K562 (cell line): ENCODE measurements around the gene FHL1. TPM values are rescaled to one million over a fixed set of nuclear protein-coding genes. Genes with fewer than 3 reads are reported as not detected.

Experiments
- ATAC-seq: fragments of 200-7000 bp; cut with Tn5 transposase; 3 replicates; pipeline ENCODE4 v1.9.1; 2020; ENCODE audit warnings: moderate library complexity
- BruUV-seq: library from RNA; stranded (reverse); fragments of 400-500 nt; replicated peaks from 2 replicates; lab custom pipeline; 2021; lab: Mats Ljungman, UMichigan
- CTCF ChIA-PET: fragments of 300-600 bp; formaldehyde crosslinking; extraction: SDS; loops from one replicate; lab custom pipeline; 2021; ENCODE audit warnings: low intra/inter-chr PET ratio; lab: Yijun Ruan, JAX
- POLR2A ChIA-PET: fragments of 300-600, 350-650 bp; sonication (Branson Sonifier 250); formaldehyde crosslinking; extraction: SDS; loops from one replicate; lab custom pipeline; 2021; ENCODE audit warnings: antibody characterized with exemption, inconsistent platforms; lab: Yijun Ruan, JAX
- DNase-seq, 4 experiments: peaks; one replicate each; pipeline versions ENCODE4 v3.0.0 to v3.0.0-alpha.2; 2011 to 2018; ENCODE audit warnings: low spot score in 3 of 4, mixed read lengths in 3 of 4; ENCODE audit errors: extremely low read depth in 1 of 4
- FAIRE-seq: peaks from 2 replicates; lab custom pipeline; 2011; peaks lifted over from hg19 to GRCh38; lab: Jason Lieb, UNC
- H2AFZ ChIP-seq: 2 replicates; pipeline ENCODE4 v1.6.0; 2011; ENCODE audit warnings: low read depth, low read length, control low read depth, inconsistent platforms
- H3K27ac ChIP-seq: fragments of 200-600 bp; 3 replicates; pipeline ENCODE4 v1.8.0; 2011; ENCODE audit warnings: low read depth, mild to moderate bottlenecking, control low read depth, inconsistent platforms, low read length, moderate library complexity, mixed read lengths; ENCODE audit errors: extremely low read depth
- H3K27me3 ChIP-seq, 2 experiments: fragments of 300-600 bp in 1 of 2; 2 replicates in 1 of 2; 3 replicates in 1 of 2; pipeline versions ENCODE4 v1.6.0 to v1.8.0; 2011; ENCODE audit warnings: inconsistent platforms in 2 of 2, low read length in 2 of 2, mild to moderate bottlenecking in 1 of 2, mixed read lengths in 1 of 2, moderate library complexity in 1 of 2; ENCODE audit not compliant: control insufficient read depth in 2 of 2, insufficient read depth in 2 of 2
- H3K36me3 ChIP-seq: fragments of 300-600 bp; 3 replicates; pipeline ENCODE4 v1.8.0; 2011; ENCODE audit warnings: mild to moderate bottlenecking, low read length, inconsistent platforms; ENCODE audit not compliant: control insufficient read depth, insufficient read depth
- H3K4me1 ChIP-seq, 2 experiments: fragments of 200-600 bp in 1 of 2; replicated peaks in 1 of 2; 2 replicates in 1 of 2; 3 replicates in 1 of 2; pipeline versions ENCODE4 v1.5.1 to v1.8.0; 2011; ENCODE audit warnings: inconsistent platforms in 2 of 2, low read length in 2 of 2, mild to moderate bottlenecking in 1 of 2, mixed read lengths in 1 of 2, moderate library complexity in 1 of 2; ENCODE audit not compliant: control insufficient read depth in 2 of 2, insufficient read depth in 2 of 2
- H3K4me2 ChIP-seq: 2 replicates; pipeline ENCODE4 v1.6.1; 2011; ENCODE audit warnings: low read length, control low read depth, inconsistent platforms, mixed read lengths; ENCODE audit not compliant: insufficient read depth
- H3K4me3 ChIP-seq: fragments of 200-600 bp; sonication (generic), shearing (Covaris generic); 2 replicates; pipeline ENCODE4 v1.5.1; 2016; ENCODE audit warnings: control low read depth, inconsistent platforms
- H3K79me2 ChIP-seq: fragments of 200-600 bp; 3 replicates; pipeline ENCODE4 v1.8.0; 2011; ENCODE audit warnings: low read length, inconsistent platforms; ENCODE audit not compliant: control insufficient read depth, insufficient read depth
- H3K9ac ChIP-seq, 2 experiments: 2 replicates each; pipeline versions ENCODE4 v1.6.0 to v1.6.1; 2011; ENCODE audit warnings: low read depth in 2 of 2, low read length in 2 of 2, control low read depth in 1 of 2, inconsistent platforms in 1 of 2, mild to moderate bottlenecking in 1 of 2, mixed read lengths in 1 of 2; ENCODE audit not compliant: insufficient read depth in 1 of 2
- H3K9me1 ChIP-seq: one replicate; pipeline ENCODE4 v1.6.0; 2011; ENCODE audit warnings: inconsistent platforms, mild to moderate bottlenecking, low read length, moderate library complexity; ENCODE audit not compliant: control insufficient read depth, insufficient read depth
- H3K9me3 ChIP-seq: replicated peaks from 2 replicates; pipeline ENCODE4 v1.5.1; 2011; ENCODE audit warnings: low read depth, low read length, inconsistent platforms; ENCODE audit not compliant: control insufficient read depth, insufficient read depth
- H4K20me1 ChIP-seq: replicated peaks from 2 replicates; pipeline ENCODE4 v1.6.1; 2011; ENCODE audit warnings: low read length, inconsistent platforms, mixed read lengths; ENCODE audit not compliant: control insufficient read depth, insufficient read depth
- ARID3A ChIP-seq: IDR thresholded peaks from 2 replicates; pipeline ENCODE4 v1.6.1; 2012; ENCODE audit warnings: low read depth, low read length, improper control_type of control experiment, borderline replicate concordance
- CREB3 ChIP-seq: fragments of 450-650 bp; conservative IDR thresholded peaks from 2 replicates; pipeline ENCODE4 v1.6.1; 2016; ENCODE audit warnings: missing genetic modification characterization, low read depth, mild to moderate bottlenecking, missing compliant biosample characterization, moderate library complexity
- CTCFL ChIP-seq: IDR thresholded peaks from 2 replicates; pipeline ENCODE4 v1.6.1; 2011; ENCODE audit warnings: borderline replicate concordance, low read depth, mild to moderate bottlenecking, moderate library complexity, low read length; ENCODE audit not compliant: insufficient read depth, poor library complexity, severe bottlenecking
- FOXA3 ChIP-seq, 2 experiments: fragments of 450-650 bp in 1 of 2; sonication (generic) in 1 of 2; formaldehyde crosslinking; IDR thresholded peaks in 1 of 2; conservative IDR thresholded peaks in 1 of 2; 2 replicates each; pipeline versions ENCODE4 v1.4.0 to v1.8.0; 2020 to 2022; ENCODE audit warnings: mild to moderate bottlenecking in 2 of 2, missing genetic modification reagents in 1 of 2
- HDAC6 ChIP-seq: IDR thresholded peaks from 2 replicates; pipeline ENCODE4 v1.6.1; 2012; ENCODE audit warnings: low read depth, mild to moderate bottlenecking, control low read depth, inconsistent platforms, low read length, moderate library complexity
- HMBOX1 ChIP-seq: sonication (generic); IDR thresholded peaks from 2 replicates; pipeline ENCODE4 v1.6.1; 2016
- HSF4 ChIP-seq: fragments of 250-450 bp; sonication (Bioruptor Pico); IDR thresholded peaks from 2 replicates; pipeline ENCODE4 v2.1.2; 2022; ENCODE audit warnings: mild to moderate bottlenecking, moderate library complexity, borderline replicate concordance
- KDM1A ChIP-seq, 2 experiments: fragments of 450-650 bp; IDR thresholded peaks; 2 replicates each; pipeline ENCODE4 v1.6.1; 2016; ENCODE audit warnings: mild to moderate bottlenecking in 2 of 2
- MAFG ChIP-seq: fragments of 450-650 bp; conservative IDR thresholded peaks from 2 replicates; pipeline ENCODE4 v1.6.1; 2016; ENCODE audit warnings: missing genetic modification characterization, missing compliant biosample characterization
- MIER1 ChIP-seq: fragments of 450-650 bp; IDR thresholded peaks from 2 replicates; pipeline ENCODE4 v1.6.1; 2016; ENCODE audit warnings: antibody characterized with exemption, mild to moderate bottlenecking, low read depth
- SUPT5H ChIP-seq: fragments of 450-650 bp; IDR thresholded peaks from 2 replicates; pipeline ENCODE4 v1.6.1; 2016
- ZNF165 ChIP-seq: fragments of 250-450 bp; sonication (Bioruptor Pico); IDR thresholded peaks from 2 replicates; pipeline ENCODE4 v1.4.0; 2020; ENCODE audit warnings: borderline replicate concordance
- ZSCAN29 ChIP-seq: fragments of 450-650 bp; IDR thresholded peaks from 2 replicates; pipeline ENCODE4 v1.6.1; 2017
- WGBS: fragments of 100-300 bp; shearing (Covaris generic); methylation state at CpG from one replicate; pipeline ENCODE4 v1.1.6; 2016; ENCODE audit warnings: low coverage, mixed read lengths; ENCODE audit not compliant: insufficient coverage; ENCODE audit errors: missing lambda C conversion rate; 5-methylcytosine and 5-hydroxymethylcytosine counted together
- in situ Hi-C: fragments of 300-500 bp; cut with MboI; formaldehyde crosslinking; loops from 4 replicates; pipeline ENCODE4 v1.15.0; 2018; ENCODE audit warnings: inconsistent platforms, mixed read lengths
- intact Hi-C: fragments of 100-400 bp; cut with micrococcal nuclease; formaldehyde crosslinking; loops from 2 replicates; pipeline ENCODE4 v1.14.2; 2022
- polyA plus RNA-seq, 8 experiments: library from polyadenylated mRNA; depleted of rRNA in 4 of 8; stranded (reverse) in 5 of 8; unstranded in 3 of 8; fragments of >200 nt; fragmentation: Nextera tagmentation in 2 of 8; fragmentation: Illumina TruSeq in 1 of 8; extraction: Ambion mirVana in 2 of 8; extraction: Trizol in 1 of 8; gene quantifications; 2 replicates each; pipeline versions ENCODE4 v1.2.1 to v1.2.3, GENCODE V29; 2011 to 2014; ENCODE audit warnings: inconsistent platforms in 1 of 8, missing spikeins in 1 of 8
- total RNA-seq, 7 experiments: library from RNA; depleted of rRNA in 6 of 7; stranded (reverse); fragments of >200 nt in 6 of 7; fragmentation: Illumina TruSeq in 2 of 7; extraction: Trizol in 2 of 7; gene quantifications; 2 replicates each; pipeline versions ENCODE4 v1.2.1 to v1.2.3, GENCODE V29; 2011 to 2021; ENCODE audit warnings: low replicate concordance in 1 of 7
- TF ChIP-seq, protein P1 (sequence below): sonication (generic); formaldehyde crosslinking; IDR thresholded peaks from 2 replicates; pipeline ENCODE4 v1.8.0; 2022; ENCODE audit warnings: mild to moderate bottlenecking, missing genetic modification reagents

FHL1 gene
- total and polyA plus RNA-seq, 9 of the 15 experiments (the other 6 are each of a cell fraction or from before 2014, with no cell fraction given) = 0.03 to 3.0 (median 0.13) TPM; not detected in 1

GRCh38 chrX:136142592-136142991 is 4.7 kb upstream of the FHL1 start (continued):
- TF ChIP-seq CTCFL (no peak), HDAC6 (no peak), MIER1 (no peak)
- TF ChIP-seq, all 486 proteins: peak for 0

GRCh38 chrX:136143711-136144110 is 3.6 kb upstream of the FHL1 start:
- Histone ChIP-seq H4K20me1 (no peaks in the 10 kb centered on the region), H3K27ac (no peak overlapping the region), H2AFZ (no peak overlapping the region), H3K4me3 (no peak overlapping the region), H3K9me1 (no peaks in the 10 kb centered on the region), H3K4me1 (peaks cover 0 to 14% of the 10 kb centered on the region in 2 experiments; a peak in 2 of 5 replicates), H3K4me2 (no peak overlapping the region; the same call in 1 of the 2 replicates), H3K9ac (no peak overlapping the region), H3K9me3 (no peaks in the 10 kb centered on the region), H3K36me3 (no peaks in the 10 kb centered on the region), H3K27me3 (peaks cover 3 to 19% of the 10 kb centered on the region in 2 experiments; a peak in 3 of 5 replicates), H3K79me2 (no peaks in the 10 kb centered on the region)
- ChIA-PET CTCF (no interaction called here), POLR2A (no interaction called here)
- in situ Hi-C loops = no loop called here
- BruUV-seq = no TSS peak
- intact Hi-C loops = no loop called here
- no peak for FAIRE-seq
- no peak for DNase-seq
- WGBS = 11% methylated on average over 5 of the region's 8 CpGs
- no peak for ATAC-seq
- TF ChIP-seq FOXA3 (CRISPR knock-in tag; conservative IDR thresholded peaks at IDR 0.05 in 1 of 2, IDR thresholded peaks at IDR 0.05 in 1 of 2) (no peak), ZNF165 (no peak), KDM1A (IDR thresholded peaks at IDR 0.05) (no peak), ZSCAN29 (no peak), HMBOX1 (no peak), HSF4 (CRISPR knock-in tag) (no peak), ARID3A (no peak), CREB3 (tag) (no peak), SUPT5H (no peak), MAFG (tag) (no peak)
- TF ChIP-seq, protein P1, sequence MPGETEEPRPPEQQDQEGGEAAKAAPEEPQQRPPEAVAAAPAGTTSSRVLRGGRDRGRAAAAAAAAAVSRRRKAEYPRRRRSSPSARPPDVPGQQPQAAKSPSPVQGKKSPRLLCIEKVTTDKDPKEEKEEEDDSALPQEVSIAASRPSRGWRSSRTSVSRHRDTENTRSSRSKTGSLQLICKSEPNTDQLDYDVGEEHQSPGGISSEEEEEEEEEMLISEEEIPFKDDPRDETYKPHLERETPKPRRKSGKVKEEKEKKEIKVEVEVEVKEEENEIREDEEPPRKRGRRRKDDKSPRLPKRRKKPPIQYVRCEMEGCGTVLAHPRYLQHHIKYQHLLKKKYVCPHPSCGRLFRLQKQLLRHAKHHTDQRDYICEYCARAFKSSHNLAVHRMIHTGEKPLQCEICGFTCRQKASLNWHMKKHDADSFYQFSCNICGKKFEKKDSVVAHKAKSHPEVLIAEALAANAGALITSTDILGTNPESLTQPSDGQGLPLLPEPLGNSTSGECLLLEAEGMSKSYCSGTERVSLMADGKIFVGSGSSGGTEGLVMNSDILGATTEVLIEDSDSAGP (CRISPR knock-in tag) = no peak
